ENCODE data around the gene WBP1. TPM values are rescaled to one million over a fixed set of nuclear protein-coding genes. Genes with fewer than 3 reads are reported as not detected.

The WBP1 gene
- total RNA-seq, 2 experiments from 2014 or later = 32.9 to 35.9 TPM

Other genes starting within 250 kb of the WBP1 start
- 1 to 10 TPM; 2.9 to 3.1 TPM for gene SLC4A5, start 115.0 kb upstream of the WBP1 start, total RNA-seq
- gene DCTN1, start 78.1 kb upstream of the WBP1 start, total RNA-seq = 10 to 100 TPM; 75.6 to 79.5 TPM
- gene C2orf81, start 36.8 kb upstream of the WBP1 start, total RNA-seq = 1 to 10 TPM; 2.4 to 2.8 TPM
- 100 to 1,000 TPM; 101 TPM for gene WDR54, start 36.7 kb upstream of the WBP1 start, total RNA-seq
- gene RTKN, start 16.5 kb upstream of the WBP1 start, total RNA-seq = 1 to 10 TPM; 1.4 to 1.6 TPM
- 10 to 100 TPM; 32.8 to 35.0 TPM for gene INO80B, start 3.4 kb upstream of the WBP1 start, total RNA-seq
- gene MOGS, start 6.9 kb downstream of the WBP1 start, total RNA-seq = 10 to 100 TPM; 56.5 to 58.2 TPM
- 100 to 1,000 TPM; 117 to 121 TPM for gene MRPL53, start 14.2 kb downstream of the WBP1 start, total RNA-seq
- 10 to 100 TPM; 10.1 to 10.8 TPM for gene CCDC142, start 24.6 kb downstream of the WBP1 start, total RNA-seq
- gene TTC31, start 24.6 kb downstream of the WBP1 start, total RNA-seq = 10 to 100 TPM; 27.3 to 29.1 TPM
- gene LBX2, start 41.2 kb downstream of the WBP1 start, total RNA-seq = under 1 TPM; 0.52 to 0.63 TPM
- 10 to 100 TPM; 22.6 to 26.0 TPM for gene PCGF1, start 49.3 kb downstream of the WBP1 start, total RNA-seq
- under 1 TPM; 0.52 to 0.94 TPM for gene TLX2, start 56.0 kb downstream of the WBP1 start, total RNA-seq
- under 1 TPM; 0.33 to 0.56 TPM for gene DQX1, start 67.8 kb downstream of the WBP1 start, total RNA-seq
- 10 to 100 TPM; 92.1 to 98.0 TPM for gene AUP1, start 71.3 kb downstream of the WBP1 start, total RNA-seq
- 10 to 100 TPM; 70.6 to 72.3 TPM for gene HTRA2, start 71.5 kb downstream of the WBP1 start, total RNA-seq
- 1 to 10 TPM in 1 of 2 experiments, under 1 TPM in 1; 0.90 to 1.1 TPM for gene LOXL3, start 95.5 kb downstream of the WBP1 start, total RNA-seq
- gene DOK1, start 96.3 kb downstream of the WBP1 start, total RNA-seq = 10 to 100 TPM; 23.1 to 24.5 TPM
- gene M1AP, start 189.9 kb downstream of the WBP1 start, total RNA-seq = not detected
- gene SEMA4F, start 195.8 kb downstream of the WBP1 start, total RNA-seq = 1 to 10 TPM; 7.7 to 7.9 TPM